Left lobe of liver (tissue), 2 donors: ENCODE data around the gene PLXNB1. TPM values are rescaled to one million over a fixed set of nuclear protein-coding genes. Genes with fewer than 3 reads are reported as not detected.

Experiments used
- ATAC-seq: fragments of 200-7000 bp; cut with Tn5 transposase; one replicate; pipeline ENCODE4 v1.9.1; 2020; ENCODE audit warnings: mild to moderate bottlenecking, moderate library complexity
- DNase-seq: peaks from one replicate; pipeline ENCODE4 v3.0.0-alpha.2; 2020; ENCODE audit warnings: low spot score
- total RNA-seq: library from RNA; stranded (reverse); gene quantifications from one replicate; pipeline ENCODE4 v1.2.1, GENCODE V29; 2021
- donor health status: DM: no; HTN: no; CAD: no; lungs with moderate emphysema.
- donor health status: DM: no; HTN: yes; CAD: no.

The PLXNB1 gene
- total RNA-seq, 1 donor from 2014 or later = 142 TPM

GRCh38 chr3:48433472-48434118 is 3.7 kb upstream of the PLXNB1 start:
- ATAC-seq (no peak), DNase-seq (no peak)

GRCh38 chr3:48432411-48433371 is 2.8 kb upstream of the PLXNB1 start:
- no peak for DNase-seq
- ATAC-seq = no peak

- ATAC-seq (no peak), DNase-seq (peak; percentile 44)
These were observed 1.5 kb upstream of the PLXNB1 start for GRCh38 chr3:48431224-48432029.

GRCh38 chr3:48430708-48431101 is 819 bp upstream of the PLXNB1 start:
- peak; percentile 52 for DNase-seq
- no peak for ATAC-seq

GRCh38 chr3:48429317-48429959 is 448 bp downstream of the PLXNB1 start:
- peak; percentile 62 for ATAC-seq

GRCh38 chr3:48428572-48429316 is 1.1 kb downstream of the PLXNB1 start:
- peak; percentile 64 for ATAC-seq
- DNase-seq = peak; percentile 85

More at GRCh38 chr3:48429317-48429959, 448 bp downstream of the PLXNB1 start:
- peak; percentile 88 for DNase-seq

GRCh38 chr3:48428088-48428571 is 1.8 kb downstream of the PLXNB1 start:
- no peak for DNase-seq

GRCh38 chr3:48427630-48427962 is 2.3 kb downstream of the PLXNB1 start:
- DNase-seq = no peak
- ATAC-seq = no peak

More at GRCh38 chr3:48428088-48428571, 1.8 kb downstream of the PLXNB1 start:
- ATAC-seq = no peak

GRCh38 chr3:48426944-48427629 is 2.8 kb downstream of the PLXNB1 start:
- DNase-seq (no peak), ATAC-seq (no peak)

- DNase-seq = no peak
- ATAC-seq = no peak
These were observed 3.4 kb downstream of the PLXNB1 start for GRCh38 chr3:48426401-48426909.

- ATAC-seq (no peak), DNase-seq (no peak)
These were observed 4.5 kb downstream of the PLXNB1 start for GRCh38 chr3:48425281-48425812.

GRCh38 chr3:48423883-48424695 is 5.8 kb downstream of the PLXNB1 start:
- DNase-seq (no peak), ATAC-seq (no peak)

- DNase-seq = no peak
- peak; percentile 13 for ATAC-seq
These were observed 6.5 kb downstream of the PLXNB1 start for GRCh38 chr3:48423241-48423882.

GRCh38 chr3:48422681-48423080 is 7.2 kb downstream of the PLXNB1 start:
- DNase-seq (no peak), ATAC-seq (no peak)

GRCh38 chr3:48422272-48422671 is 7.6 kb downstream of the PLXNB1 start:
- ATAC-seq (no peak), DNase-seq (no peak)

- ATAC-seq = peak; percentile 12
These were observed 9.3 kb downstream of the PLXNB1 start for GRCh38 chr3:48420561-48420960.

GRCh38 chr3:48419597-48419996 is 10.3 kb downstream of the PLXNB1 start:
- DNase-seq = no peak
- no peak for ATAC-seq

More at GRCh38 chr3:48420561-48420960, 9.3 kb downstream of the PLXNB1 start:
- no peak for DNase-seq
